ENCODE results near the gene APLF.

DNA sequence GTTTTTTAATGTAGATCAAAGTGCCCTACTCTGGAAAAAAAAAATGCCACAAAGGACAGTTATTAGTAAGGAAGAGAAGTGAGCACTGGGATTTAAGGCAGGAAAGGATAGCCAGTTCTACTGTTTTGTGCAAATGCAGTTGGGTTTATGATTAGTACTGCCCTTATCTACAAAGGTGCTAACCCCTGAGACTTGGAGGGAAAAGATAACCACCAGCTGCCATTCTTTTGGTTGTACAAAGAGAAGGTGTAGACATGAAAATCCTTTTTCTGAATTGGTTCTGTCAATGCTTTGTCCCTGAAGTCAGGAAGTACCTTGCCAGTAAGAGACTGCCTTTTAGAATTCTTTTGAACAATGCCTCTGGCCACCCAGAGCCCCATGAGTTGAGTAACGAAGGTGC lies 11.3 kb downstream of the APLF start:
- TF ChIP-seq, protein P1, sequence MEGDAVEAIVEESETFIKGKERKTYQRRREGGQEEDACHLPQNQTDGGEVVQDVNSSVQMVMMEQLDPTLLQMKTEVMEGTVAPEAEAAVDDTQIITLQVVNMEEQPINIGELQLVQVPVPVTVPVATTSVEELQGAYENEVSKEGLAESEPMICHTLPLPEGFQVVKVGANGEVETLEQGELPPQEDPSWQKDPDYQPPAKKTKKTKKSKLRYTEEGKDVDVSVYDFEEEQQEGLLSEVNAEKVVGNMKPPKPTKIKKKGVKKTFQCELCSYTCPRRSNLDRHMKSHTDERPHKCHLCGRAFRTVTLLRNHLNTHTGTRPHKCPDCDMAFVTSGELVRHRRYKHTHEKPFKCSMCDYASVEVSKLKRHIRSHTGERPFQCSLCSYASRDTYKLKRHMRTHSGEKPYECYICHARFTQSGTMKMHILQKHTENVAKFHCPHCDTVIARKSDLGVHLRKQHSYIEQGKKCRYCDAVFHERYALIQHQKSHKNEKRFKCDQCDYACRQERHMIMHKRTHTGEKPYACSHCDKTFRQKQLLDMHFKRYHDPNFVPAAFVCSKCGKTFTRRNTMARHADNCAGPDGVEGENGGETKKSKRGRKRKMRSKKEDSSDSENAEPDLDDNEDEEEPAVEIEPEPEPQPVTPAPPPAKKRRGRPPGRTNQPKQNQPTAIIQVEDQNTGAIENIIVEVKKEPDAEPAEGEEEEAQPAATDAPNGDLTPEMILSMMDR (conservative IDR thresholded peaks at IDR 0.05; ENCODE audit: low read length): no peak
- TF ChIP-seq EZH2phosphoT487 (IDR thresholded peaks at IDR 0.05; ENCODE audit: borderline replicate concordance, low read depth, low read length): no peak

Measured in OCI-LY7 (cell line).